HepG2 (cell line): ENCODE measurements around the gene ACADVL. TPM values are rescaled to one million over a fixed set of nuclear protein-coding genes. Genes with fewer than 3 reads are reported as not detected.

Source experiments
- ARNT2 ChIP-seq: sonication (generic); formaldehyde crosslinking; IDR thresholded peaks from 2 replicates; pipeline ENCODE4 v1.8.0; 2022; ENCODE audit warnings: mild to moderate bottlenecking, low read depth, missing genetic modification reagents, moderate library complexity
- BRCA1 ChIP-seq: sonication (generic); formaldehyde crosslinking; IDR thresholded peaks from 2 replicates; pipeline ENCODE4 v1.4.0; 2020; ENCODE audit warnings: missing genetic modification reagents
- FOXP1 ChIP-seq, 2 experiments: fragments of 450-650 bp in 1 of 2; IDR thresholded peaks; 2 replicates each; pipeline ENCODE4 v1.6.1; 2017 to 2018; ENCODE audit warnings: antibody characterized with exemption in 1 of 2
- MIXL1 ChIP-seq: IDR thresholded peaks from 2 replicates; pipeline ENCODE4 v1.6.1; 2016
- NKX3-1 ChIP-seq: sonication (generic); formaldehyde crosslinking; IDR thresholded peaks from 2 replicates; pipeline ENCODE4 v1.5.0; 2020; ENCODE audit warnings: missing genetic modification reagents
- POLR2G ChIP-seq: fragments of 200-400 bp; formaldehyde crosslinking; IDR thresholded peaks from 2 replicates; pipeline ENCODE4 v1.6.1; 2018; ENCODE audit warnings: mild to moderate bottlenecking, low read depth, low read length, moderate library complexity
- REXO4 ChIP-seq: sonication (generic); formaldehyde crosslinking; IDR thresholded peaks from 2 replicates; pipeline ENCODE4 v1.8.0; 2022; ENCODE audit warnings: missing genetic modification reagents, mild to moderate bottlenecking, borderline replicate concordance
- SRSF1 ChIP-seq: fragments of 200-400 bp; formaldehyde crosslinking; optimal IDR thresholded peaks from 2 replicates; pipeline ENCODE3; 2017; ENCODE audit warnings: mild to moderate bottlenecking, low read depth, low read length, moderate library complexity
- TOPORS ChIP-seq: sonication (generic); formaldehyde crosslinking; IDR thresholded peaks from 2 replicates; pipeline ENCODE4 v1.8.0; 2023; ENCODE audit warnings: mild to moderate bottlenecking, missing genetic modification reagents
- XRCC5 ChIP-seq: fragments of 200-400 bp; formaldehyde crosslinking; optimal IDR thresholded peaks from 2 replicates; pipeline ENCODE3; 2017; ENCODE audit warnings: mild to moderate bottlenecking, low read length
- ZBTB44 ChIP-seq: sonication (generic); formaldehyde crosslinking; IDR thresholded peaks from 2 replicates; pipeline ENCODE4 v1.4.0; 2020; ENCODE audit warnings: missing genetic modification reagents
- ZNF329 ChIP-seq: sonication (generic); formaldehyde crosslinking; IDR thresholded peaks from 2 replicates; pipeline ENCODE4 v1.9.0; 2021; ENCODE audit warnings: low read depth, mild to moderate bottlenecking, missing genetic modification reagents
- ZNF383 ChIP-seq: sonication (generic); formaldehyde crosslinking; IDR thresholded peaks from 2 replicates; pipeline ENCODE4 v1.4.0; 2020; ENCODE audit warnings: missing genetic modification reagents, mild to moderate bottlenecking, borderline replicate concordance
- ZNF557 ChIP-seq: sonication (generic); formaldehyde crosslinking; IDR thresholded peaks from 2 replicates; pipeline ENCODE4 v1.4.0; 2020; ENCODE audit warnings: missing genetic modification reagents
- ZNF577 ChIP-seq: sonication (generic); formaldehyde crosslinking; IDR thresholded peaks from 2 replicates; pipeline ENCODE4 v1.4.0; 2020; ENCODE audit warnings: mild to moderate bottlenecking, low read depth, missing genetic modification reagents, borderline replicate concordance
- ZNF589 ChIP-seq: sonication (generic); formaldehyde crosslinking; conservative IDR thresholded peaks from 2 replicates; pipeline ENCODE4 v1.8.0; 2022; ENCODE audit warnings: mild to moderate bottlenecking, moderate library complexity, missing genetic modification reagents
- polyA plus RNA-seq, 8 experiments: library from polyadenylated mRNA; depleted of rRNA in 3 of 8; stranded (reverse) in 7 of 8; unstranded in 1 of 8; fragments of >200 nt; fragmentation: Illumina TruSeq in 4 of 8; extraction: Trizol in 4 of 8; gene quantifications; 2 replicates each; pipeline versions ENCODE4 v1.2.1 to v1.2.3, GENCODE V29; 2011 to 2016; ENCODE audit warnings: low read depth in 4 of 8, missing spikeins in 1 of 8, mixed read lengths in 1 of 8; ENCODE audit not compliant: insufficient read depth in 1 of 8
- total RNA-seq, 5 experiments: library from RNA; depleted of rRNA; stranded (reverse); fragments of >200 nt; fragmentation: Illumina TruSeq; extraction: Trizol; gene quantifications; 2 replicates each; pipeline ENCODE4 v1.2.3, GENCODE V29; 2016; ENCODE audit warnings: low read depth in 1 of 5
- TF ChIP-seq, protein P1 (sequence below): sonication (generic); formaldehyde crosslinking; IDR thresholded peaks from 2 replicates; pipeline ENCODE4 v1.5.0; 2020; ENCODE audit warnings: missing genetic modification reagents, mild to moderate bottlenecking, borderline replicate concordance
- TF ChIP-seq, protein P2 (sequence below): sonication (generic); formaldehyde crosslinking; IDR thresholded peaks from 2 replicates; pipeline ENCODE4 v1.5.1; 2020; ENCODE audit warnings: missing genetic modification reagents, mild to moderate bottlenecking, borderline replicate concordance
- TF ChIP-seq, protein P3 (sequence below): sonication (generic); formaldehyde crosslinking; IDR thresholded peaks from 2 replicates; pipeline ENCODE4 v1.4.0; 2020; ENCODE audit warnings: mild to moderate bottlenecking, missing genetic modification reagents

The ACADVL gene
- total and polyA plus RNA-seq, 2 of the 13 experiments (the other 11 are each of a cell fraction or from before 2014, with no cell fraction given) = 219 to 412 TPM

DNA sequence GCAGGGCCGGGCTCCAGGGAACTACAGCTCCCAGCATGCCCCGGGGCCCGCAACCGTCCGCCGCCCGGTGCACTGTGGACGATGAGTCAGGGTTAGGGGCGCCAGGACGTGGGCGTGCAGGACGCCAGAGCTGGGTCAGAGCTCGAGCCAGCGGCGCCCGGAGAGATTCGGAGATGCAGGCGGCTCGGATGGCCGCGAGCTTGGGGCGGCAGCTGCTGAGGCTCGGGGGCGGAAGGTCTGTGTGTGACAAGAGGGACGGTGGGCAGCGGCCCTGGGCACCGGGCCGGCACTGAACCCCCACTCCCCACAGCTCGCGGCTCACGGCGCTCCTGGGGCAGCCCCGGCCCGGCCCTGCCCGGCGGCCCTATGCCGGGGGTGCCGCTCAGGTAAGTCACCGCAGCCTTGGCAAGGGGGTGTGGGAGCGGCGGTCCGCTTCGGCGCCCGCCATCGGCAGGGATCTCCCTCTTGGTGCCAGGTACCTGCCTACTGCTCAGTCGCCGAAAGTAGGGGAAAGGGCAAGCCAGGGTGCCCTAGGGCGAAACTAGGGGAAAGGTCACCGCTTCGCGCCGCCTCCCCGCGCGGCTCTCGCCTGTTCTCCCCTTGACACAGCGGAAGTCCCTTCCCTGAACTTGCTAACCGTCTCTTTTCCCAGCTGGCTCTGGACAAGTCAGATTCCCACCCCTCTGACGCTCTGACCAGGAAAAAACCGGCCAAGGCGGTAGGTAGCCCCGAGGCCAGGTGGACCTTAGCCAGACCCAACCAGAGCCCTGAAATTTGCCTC, at the start of gene ACADVL, which contains the start of gene DLG4 (continued):
- TF ChIP-seq FOXP1 (IDR thresholded peaks at IDR 0.05) (no peak), FOXP1 (CRISPR knock-in tag; IDR thresholded peaks at IDR 0.05) (no peak), ZNF329 (CRISPR knock-in tag) (peak; percentile 82), NKX3-1 (CRISPR knock-in tag) (no peak), ZNF557 (CRISPR knock-in tag) (no peak), SRSF1 (no peak), TOPORS (CRISPR knock-in tag) (no peak; the same call in 1 of the 2 replicates), ZNF383 (no peak), POLR2G (peak; percentile 88), REXO4 (CRISPR knock-in tag) (0 out of 2 replicates have a peak, but pooled peaks have one; percentile 45), XRCC5 (no peak), ZBTB44 (CRISPR knock-in tag) (no peak), ZNF577 (CRISPR knock-in tag) (no peak), ZNF589 (CRISPR knock-in tag) (0 out of 2 replicates have a peak, but pooled peaks have one; percentile 47), MIXL1 (CRISPR knock-in tag) (no peak), ARNT2 (CRISPR knock-in tag) (peak; percentile 92), BRCA1 (CRISPR knock-in tag) (no peak)
- TF ChIP-seq, protein P1, sequence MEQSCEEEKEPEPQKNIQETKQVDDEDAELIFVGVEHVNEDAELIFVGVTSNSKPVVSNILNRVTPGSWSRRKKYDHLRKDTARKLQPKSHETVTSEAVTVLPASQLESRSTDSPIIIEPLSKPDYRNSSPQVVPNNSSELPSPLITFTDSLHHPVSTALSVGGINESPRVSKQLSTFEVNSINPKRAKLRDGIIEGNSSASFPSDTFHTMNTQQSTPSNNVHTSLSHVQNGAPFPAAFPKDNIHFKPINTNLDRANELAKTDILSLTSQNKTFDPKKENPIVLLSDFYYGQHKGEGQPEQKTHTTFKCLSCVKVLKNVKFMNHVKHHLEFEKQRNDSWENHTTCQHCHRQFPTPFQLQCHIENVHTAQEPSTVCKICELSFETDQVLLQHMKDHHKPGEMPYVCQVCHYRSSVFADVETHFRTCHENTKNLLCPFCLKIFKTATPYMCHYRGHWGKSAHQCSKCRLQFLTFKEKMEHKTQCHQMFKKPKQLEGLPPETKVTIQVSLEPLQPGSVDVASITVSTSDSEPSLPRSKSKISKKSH (CRISPR knock-in tag) = peak; percentile 5; the same call in 1 of the 2 replicates
- TF ChIP-seq, protein P2, sequence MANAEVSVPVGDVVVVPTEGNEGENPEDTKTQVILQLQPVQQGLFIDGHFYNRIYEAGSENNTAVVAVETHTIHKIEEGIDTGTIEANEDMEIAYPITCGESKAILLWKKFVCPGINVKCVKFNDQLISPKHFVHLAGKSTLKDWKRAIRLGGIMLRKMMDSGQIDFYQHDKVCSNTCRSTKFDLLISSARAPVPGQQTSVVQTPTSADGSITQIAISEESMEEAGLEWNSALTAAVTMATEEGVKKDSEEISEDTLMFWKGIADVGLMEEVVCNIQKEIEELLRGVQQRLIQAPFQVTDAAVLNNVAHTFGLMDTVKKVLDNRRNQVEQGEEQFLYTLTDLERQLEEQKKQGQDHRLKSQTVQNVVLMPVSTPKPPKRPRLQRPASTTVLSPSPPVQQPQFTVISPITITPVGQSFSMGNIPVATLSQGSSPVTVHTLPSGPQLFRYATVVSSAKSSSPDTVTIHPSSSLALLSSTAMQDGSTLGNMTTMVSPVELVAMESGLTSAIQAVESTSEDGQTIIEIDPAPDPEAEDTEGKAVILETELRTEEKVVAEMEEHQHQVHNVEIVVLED (CRISPR knock-in tag) = peak; percentile 95
- TF ChIP-seq, protein P3, sequence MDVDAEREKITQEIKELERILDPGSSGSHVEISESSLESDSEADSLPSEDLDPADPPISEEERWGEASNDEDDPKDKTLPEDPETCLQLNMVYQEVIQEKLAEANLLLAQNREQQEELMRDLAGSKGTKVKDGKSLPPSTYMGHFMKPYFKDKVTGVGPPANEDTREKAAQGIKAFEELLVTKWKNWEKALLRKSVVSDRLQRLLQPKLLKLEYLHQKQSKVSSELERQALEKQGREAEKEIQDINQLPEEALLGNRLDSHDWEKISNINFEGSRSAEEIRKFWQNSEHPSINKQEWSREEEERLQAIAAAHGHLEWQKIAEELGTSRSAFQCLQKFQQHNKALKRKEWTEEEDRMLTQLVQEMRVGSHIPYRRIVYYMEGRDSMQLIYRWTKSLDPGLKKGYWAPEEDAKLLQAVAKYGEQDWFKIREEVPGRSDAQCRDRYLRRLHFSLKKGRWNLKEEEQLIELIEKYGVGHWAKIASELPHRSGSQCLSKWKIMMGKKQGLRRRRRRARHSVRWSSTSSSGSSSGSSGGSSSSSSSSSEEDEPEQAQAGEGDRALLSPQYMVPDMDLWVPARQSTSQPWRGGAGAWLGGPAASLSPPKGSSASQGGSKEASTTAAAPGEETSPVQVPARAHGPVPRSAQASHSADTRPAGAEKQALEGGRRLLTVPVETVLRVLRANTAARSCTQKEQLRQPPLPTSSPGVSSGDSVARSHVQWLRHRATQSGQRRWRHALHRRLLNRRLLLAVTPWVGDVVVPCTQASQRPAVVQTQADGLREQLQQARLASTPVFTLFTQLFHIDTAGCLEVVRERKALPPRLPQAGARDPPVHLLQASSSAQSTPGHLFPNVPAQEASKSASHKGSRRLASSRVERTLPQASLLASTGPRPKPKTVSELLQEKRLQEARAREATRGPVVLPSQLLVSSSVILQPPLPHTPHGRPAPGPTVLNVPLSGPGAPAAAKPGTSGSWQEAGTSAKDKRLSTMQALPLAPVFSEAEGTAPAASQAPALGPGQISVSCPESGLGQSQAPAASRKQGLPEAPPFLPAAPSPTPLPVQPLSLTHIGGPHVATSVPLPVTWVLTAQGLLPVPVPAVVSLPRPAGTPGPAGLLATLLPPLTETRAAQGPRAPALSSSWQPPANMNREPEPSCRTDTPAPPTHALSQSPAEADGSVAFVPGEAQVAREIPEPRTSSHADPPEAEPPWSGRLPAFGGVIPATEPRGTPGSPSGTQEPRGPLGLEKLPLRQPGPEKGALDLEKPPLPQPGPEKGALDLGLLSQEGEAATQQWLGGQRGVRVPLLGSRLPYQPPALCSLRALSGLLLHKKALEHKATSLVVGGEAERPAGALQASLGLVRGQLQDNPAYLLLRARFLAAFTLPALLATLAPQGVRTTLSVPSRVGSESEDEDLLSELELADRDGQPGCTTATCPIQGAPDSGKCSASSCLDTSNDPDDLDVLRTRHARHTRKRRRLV (CRISPR knock-in tag) = no peak
